K562 (cell line): ENCODE measurements around the gene ZNF726. TPM values are rescaled to one million over a fixed set of nuclear protein-coding genes. Genes with fewer than 3 reads are reported as not detected.

Experiments
- ATAC-seq: fragments of 200-7000 bp; cut with Tn5 transposase; 3 replicates; pipeline ENCODE4 v1.9.1; 2020; ENCODE audit warnings: moderate library complexity
- BruUV-seq: library from RNA; stranded (reverse); fragments of 400-500 nt; replicated peaks from 2 replicates; lab custom pipeline; 2021; lab: Mats Ljungman, UMichigan
- CTCF ChIA-PET: fragments of 300-600 bp; formaldehyde crosslinking; extraction: SDS; loops from one replicate; lab custom pipeline; 2021; ENCODE audit warnings: low intra/inter-chr PET ratio; lab: Yijun Ruan, JAX
- POLR2A ChIA-PET: fragments of 300-600, 350-650 bp; sonication (Branson Sonifier 250); formaldehyde crosslinking; extraction: SDS; loops from one replicate; lab custom pipeline; 2021; ENCODE audit warnings: antibody characterized with exemption, inconsistent platforms; lab: Yijun Ruan, JAX
- DNase-seq, 4 experiments: peaks; one replicate each; pipeline versions ENCODE4 v3.0.0 to v3.0.0-alpha.2; 2011 to 2018; ENCODE audit warnings: low spot score in 3 of 4, mixed read lengths in 3 of 4; ENCODE audit errors: extremely low read depth in 1 of 4
- FAIRE-seq: peaks from 2 replicates; lab custom pipeline; 2011; peaks lifted over from hg19 to GRCh38; lab: Jason Lieb, UNC
- H2AFZ ChIP-seq: 2 replicates; pipeline ENCODE4 v1.6.0; 2011; ENCODE audit warnings: low read depth, low read length, control low read depth, inconsistent platforms
- H3K27ac ChIP-seq: fragments of 200-600 bp; 3 replicates; pipeline ENCODE4 v1.8.0; 2011; ENCODE audit warnings: low read depth, mild to moderate bottlenecking, control low read depth, inconsistent platforms, low read length, moderate library complexity, mixed read lengths; ENCODE audit errors: extremely low read depth
- H3K27me3 ChIP-seq, 2 experiments: fragments of 300-600 bp in 1 of 2; 2 replicates in 1 of 2; 3 replicates in 1 of 2; pipeline versions ENCODE4 v1.6.0 to v1.8.0; 2011; ENCODE audit warnings: inconsistent platforms in 2 of 2, low read length in 2 of 2, mild to moderate bottlenecking in 1 of 2, mixed read lengths in 1 of 2, moderate library complexity in 1 of 2; ENCODE audit not compliant: control insufficient read depth in 2 of 2, insufficient read depth in 2 of 2
- H3K36me3 ChIP-seq: fragments of 300-600 bp; 3 replicates; pipeline ENCODE4 v1.8.0; 2011; ENCODE audit warnings: mild to moderate bottlenecking, low read length, inconsistent platforms; ENCODE audit not compliant: control insufficient read depth, insufficient read depth
- H3K4me1 ChIP-seq, 2 experiments: fragments of 200-600 bp in 1 of 2; replicated peaks in 1 of 2; 2 replicates in 1 of 2; 3 replicates in 1 of 2; pipeline versions ENCODE4 v1.5.1 to v1.8.0; 2011; ENCODE audit warnings: inconsistent platforms in 2 of 2, low read length in 2 of 2, mild to moderate bottlenecking in 1 of 2, mixed read lengths in 1 of 2, moderate library complexity in 1 of 2; ENCODE audit not compliant: control insufficient read depth in 2 of 2, insufficient read depth in 2 of 2
- H3K4me2 ChIP-seq: 2 replicates; pipeline ENCODE4 v1.6.1; 2011; ENCODE audit warnings: low read length, control low read depth, inconsistent platforms, mixed read lengths; ENCODE audit not compliant: insufficient read depth
- H3K4me3 ChIP-seq: fragments of 200-600 bp; sonication (generic), shearing (Covaris generic); 2 replicates; pipeline ENCODE4 v1.5.1; 2016; ENCODE audit warnings: control low read depth, inconsistent platforms
- H3K79me2 ChIP-seq: fragments of 200-600 bp; 3 replicates; pipeline ENCODE4 v1.8.0; 2011; ENCODE audit warnings: low read length, inconsistent platforms; ENCODE audit not compliant: control insufficient read depth, insufficient read depth
- H3K9ac ChIP-seq, 2 experiments: 2 replicates each; pipeline versions ENCODE4 v1.6.0 to v1.6.1; 2011; ENCODE audit warnings: low read depth in 2 of 2, low read length in 2 of 2, control low read depth in 1 of 2, inconsistent platforms in 1 of 2, mild to moderate bottlenecking in 1 of 2, mixed read lengths in 1 of 2; ENCODE audit not compliant: insufficient read depth in 1 of 2
- H3K9me1 ChIP-seq: one replicate; pipeline ENCODE4 v1.6.0; 2011; ENCODE audit warnings: inconsistent platforms, mild to moderate bottlenecking, low read length, moderate library complexity; ENCODE audit not compliant: control insufficient read depth, insufficient read depth
- H3K9me3 ChIP-seq: replicated peaks from 2 replicates; pipeline ENCODE4 v1.5.1; 2011; ENCODE audit warnings: low read depth, low read length, inconsistent platforms; ENCODE audit not compliant: control insufficient read depth, insufficient read depth
- H4K20me1 ChIP-seq: replicated peaks from 2 replicates; pipeline ENCODE4 v1.6.1; 2011; ENCODE audit warnings: low read length, inconsistent platforms, mixed read lengths; ENCODE audit not compliant: control insufficient read depth, insufficient read depth
- BRCA1 ChIP-seq, 2 experiments: fragments of 450-650 bp in 1 of 2; sonication (generic) in 1 of 2; formaldehyde crosslinking in 1 of 2; IDR thresholded peaks; 2 replicates each; pipeline versions ENCODE4 v1.5.0 to v1.6.1; 2017 to 2020; ENCODE audit warnings: mild to moderate bottlenecking in 1 of 2, missing genetic modification reagents in 1 of 2
- EP400 ChIP-seq: fragments of 450-650 bp; IDR thresholded peaks from 2 replicates; pipeline ENCODE4 v1.6.1; 2017; ENCODE audit warnings: antibody characterized with exemption, mild to moderate bottlenecking, moderate library complexity
- HDAC8 ChIP-seq: fragments of 450-650 bp; IDR thresholded peaks from 2 replicates; pipeline ENCODE4 v1.6.1; 2016; ENCODE audit warnings: mild to moderate bottlenecking, missing genetic modification characterization, moderate library complexity, missing compliant biosample characterization
- IFI16 ChIP-seq: fragments of 250-450 bp; sonication (Bioruptor Pico); IDR thresholded peaks from 2 replicates; pipeline ENCODE4 v2.1.2; 2022; ENCODE audit warnings: mild to moderate bottlenecking, inconsistent platforms
- IRF2 ChIP-seq: sonication (generic); formaldehyde crosslinking; IDR thresholded peaks from 2 replicates; pipeline ENCODE4 v1.8.1; 2022; ENCODE audit warnings: mild to moderate bottlenecking, missing genetic modification reagents
- KDM2B ChIP-seq: fragments of 250-450 bp; sonication (Bioruptor Pico); IDR thresholded peaks from 2 replicates; pipeline ENCODE4 v1.8.0; 2021; ENCODE audit warnings: mild to moderate bottlenecking, moderate library complexity
- KDM4B ChIP-seq, 2 experiments: fragments of 450-650 bp in 1 of 2; sonication (generic) in 1 of 2; IDR thresholded peaks; 2 replicates each; pipeline ENCODE4 v1.6.1; 2016 to 2017; ENCODE audit warnings: borderline replicate concordance in 2 of 2, antibody characterized with exemption in 1 of 2, low read depth in 1 of 2, mild to moderate bottlenecking in 1 of 2
- MAX ChIP-seq: sonication (generic); formaldehyde crosslinking; IDR thresholded peaks from 2 replicates; pipeline ENCODE4 v1.9.0; 2022; ENCODE audit warnings: mild to moderate bottlenecking, missing genetic modification reagents
- MCM5 ChIP-seq: fragments of 450-650 bp; IDR thresholded peaks from 2 replicates; pipeline ENCODE4 v1.6.1; 2016; ENCODE audit warnings: low read depth
- RBM22 ChIP-seq: fragments of 200-400 bp; formaldehyde crosslinking; IDR thresholded peaks from 2 replicates; pipeline ENCODE4 v1.6.1; 2018; ENCODE audit warnings: low read length, low read depth; ENCODE audit not compliant: poor library complexity, severe bottlenecking
- RHOXF2B ChIP-seq: fragments of 250-450 bp; sonication (Bioruptor Pico); conservative IDR thresholded peaks from 2 replicates; pipeline ENCODE4 v1.5.1; 2021
- SIRT6 ChIP-seq: IDR thresholded peaks from one replicate; pipeline ENCODE4 v1.6.1; 2012; ENCODE audit warnings: low read depth, mild to moderate bottlenecking, control low read depth, inconsistent platforms, low read length, moderate library complexity
- STAT5A ChIP-seq: IDR thresholded peaks from 2 replicates; pipeline ENCODE4 v1.6.1; 2012; ENCODE audit warnings: low read length, inconsistent platforms, borderline replicate concordance
- TAF9B ChIP-seq: fragments of 450-650 bp; IDR thresholded peaks from 2 replicates; pipeline ENCODE4 v1.6.1; 2018; ENCODE audit warnings: mild to moderate bottlenecking; ENCODE audit not compliant: partially characterized antibody
- TFAM ChIP-seq: fragments of 250-450 bp; sonication (Bioruptor Pico); conservative IDR thresholded peaks from 2 replicates; pipeline ENCODE4 v1.5.0; 2021; ENCODE audit warnings: mild to moderate bottlenecking, moderate library complexity
- ZBTB11 ChIP-seq, 3 experiments: fragments of 200-800 bp in 1 of 3; fragments of 250-450 bp in 1 of 3; fragments of 450-650 bp in 1 of 3; sonication (Bioruptor Pico) in 1 of 3; sonication (Bioruptor generic) in 1 of 3; formaldehyde crosslinking in 1 of 3; IDR thresholded peaks; 2 replicates each; pipeline versions ENCODE4 v1.6.1 to v1.8.0; 2016 to 2022; ENCODE audit warnings: mild to moderate bottlenecking in 2 of 3, missing genetic modification characterization in 2 of 3, missing compliant biosample characterization in 1 of 3, moderate library complexity in 1 of 3
- ZFP30 ChIP-seq: fragments of 250-450 bp; sonication (Bioruptor Pico); IDR thresholded peaks from 2 replicates; pipeline ENCODE4 v1.8.0; 2022; ENCODE audit warnings: moderate library complexity, mild to moderate bottlenecking, inconsistent platforms, borderline replicate concordance
- ZNF133 ChIP-seq: fragments of 250-450 bp; sonication (Bioruptor Pico); IDR thresholded peaks from 2 replicates; pipeline ENCODE4 v1.4.0; 2020; ENCODE audit warnings: mild to moderate bottlenecking
- WGBS: fragments of 100-300 bp; shearing (Covaris generic); methylation state at CpG from one replicate; pipeline ENCODE4 v1.1.6; 2016; ENCODE audit warnings: low coverage, mixed read lengths; ENCODE audit not compliant: insufficient coverage; ENCODE audit errors: missing lambda C conversion rate; 5-methylcytosine and 5-hydroxymethylcytosine counted together
- in situ Hi-C: fragments of 300-500 bp; cut with MboI; formaldehyde crosslinking; loops from 4 replicates; pipeline ENCODE4 v1.15.0; 2018; ENCODE audit warnings: inconsistent platforms, mixed read lengths
- intact Hi-C: fragments of 100-400 bp; cut with micrococcal nuclease; formaldehyde crosslinking; loops from 2 replicates; pipeline ENCODE4 v1.14.2; 2022
- polyA plus RNA-seq, 8 experiments: library from polyadenylated mRNA; depleted of rRNA in 4 of 8; stranded (reverse) in 5 of 8; unstranded in 3 of 8; fragments of >200 nt; fragmentation: Nextera tagmentation in 2 of 8; fragmentation: Illumina TruSeq in 1 of 8; extraction: Ambion mirVana in 2 of 8; extraction: Trizol in 1 of 8; gene quantifications; 2 replicates each; pipeline versions ENCODE4 v1.2.1 to v1.2.3, GENCODE V29; 2011 to 2014; ENCODE audit warnings: inconsistent platforms in 1 of 8, missing spikeins in 1 of 8
- total RNA-seq, 7 experiments: library from RNA; depleted of rRNA in 6 of 7; stranded (reverse); fragments of >200 nt in 6 of 7; fragmentation: Illumina TruSeq in 2 of 7; extraction: Trizol in 2 of 7; gene quantifications; 2 replicates each; pipeline versions ENCODE4 v1.2.1 to v1.2.3, GENCODE V29; 2011 to 2021; ENCODE audit warnings: low replicate concordance in 1 of 7

The ZNF726 gene
- total and polyA plus RNA-seq, 9 of the 15 experiments (the other 6 are each of a cell fraction or from before 2014, with no cell fraction given): 8.6 to 20.8 (median 14.6) TPM

GRCh38 chr19:23884363-23884762, 30.3 kb upstream of the ZNF726 start:
- Histone ChIP-seq H3K27ac (no peak overlapping the region), H4K20me1 (no peaks in the 10 kb centered on the region), H2AFZ (no peak overlapping the region), H3K36me3 (no peaks in the 10 kb centered on the region), H3K4me2 (no peak overlapping the region), H3K9me3 (no peaks in the 10 kb centered on the region), H3K79me2 (no peaks in the 10 kb centered on the region), H3K4me3 (no peak overlapping the region), H3K9ac (no peak overlapping the region), H3K27me3 (no peaks in the 10 kb centered on the region), H3K9me1 (no peaks in the 10 kb centered on the region), H3K4me1 (no peaks in the 10 kb centered on the region)
- no TSS peak for BruUV-seq
- ATAC-seq (no peak), FAIRE-seq (no peak), DNase-seq (no peak)
- TF ChIP-seq TFAM: no peak
- TF ChIP-seq IFI16 (CRISPR knock-in tag): no peak
- no peak for TF ChIP-seq ZBTB11 (CRISPR knock-in tag; IDR thresholded peaks at IDR 0.05)
- TF ChIP-seq ZNF133 (CRISPR knock-in tag): no peak
- TF ChIP-seq TAF9B: no peak
- TF ChIP-seq MAX (CRISPR knock-in tag): no peak
- TF ChIP-seq RBM22: no peak
- TF ChIP-seq KDM4B (IDR thresholded peaks at IDR 0.05; ENCODE audit: borderline replicate concordance in 2 of 2, low read depth in 1 of 2): no peak
- TF ChIP-seq HDAC8: no peak
- TF ChIP-seq ZFP30 (CRISPR knock-in tag): no peak
- TF ChIP-seq MCM5: no peak
- no peak for TF ChIP-seq IRF2 (CRISPR knock-in tag)
- no peak for TF ChIP-seq STAT5A
- TF ChIP-seq SIRT6: no peak
- no peak for TF ChIP-seq EP400
- no peak for TF ChIP-seq BRCA1 (IDR thresholded peaks at IDR 0.05)
- no peak for TF ChIP-seq BRCA1 (CRISPR knock-in tag; IDR thresholded peaks at IDR 0.05)
- TF ChIP-seq KDM2B (CRISPR knock-in tag): no peak
- no peak for TF ChIP-seq RHOXF2B (CRISPR knock-in tag)
- 5% methylated on average over 2 of the region's 2 CpGs for WGBS
- intact Hi-C loops (no loop called here), in situ Hi-C loops (no loop called here)
- ChIA-PET CTCF (no interaction called here), POLR2A (no interaction called here)
